Measurements from ENCODE around the gene CNTN2.

CNTN2 gene

GRCh38 chr1:205075642-205076155, 32.7 kb downstream of the CNTN2 start:
- Histone ChIP-seq H2BK15ac (ENCODE audit: low read depth, poor library complexity, severe bottlenecking) (no peak overlapping the region), H3K27ac (ENCODE audit: low read length, poor library complexity, severe bottlenecking) (no peak overlapping the region), H4K91ac (ENCODE audit: low read length) (no peak overlapping the region), H2AFZ (ENCODE audit: low read depth, low read length) (no peak overlapping the region), H3K18ac (ENCODE audit: low read depth in 1 of 2, low read length in 2 of 2) (no peak overlapping the region), H3K23ac (ENCODE audit: low read length in 2 of 2) (no peak overlapping the region), H3K79me1 (replicated peaks; ENCODE audit: low read length, poor library complexity, severe bottlenecking) (no peaks in the 10 kb centered on the region), H3K4me3 (ENCODE audit: insufficient read depth in 1 of 2, low read depth in 1 of 2, low read length in 2 of 2) (no peak overlapping the region), H2BK5ac (ENCODE audit: low read depth, low read length, poor library complexity, severe bottlenecking) (no peak overlapping the region), H3K9me3 (ENCODE audit: control insufficient read depth, low read length) (no peaks in the 10 kb centered on the region), H3K14ac (ENCODE audit: low read length in 2 of 2) (no peak overlapping the region), H4K8ac (ENCODE audit: low read length) (no peak overlapping the region), H2AK5ac (ENCODE audit: low read length, severe bottlenecking) (no peak overlapping the region), H3K36me3 (ENCODE audit: control insufficient read depth in 1 of 2, insufficient read depth in 2 of 2, low read depth in 1 of 2, low read length in 2 of 2) (no peaks in the 10 kb centered on the region), H3K4me2 (ENCODE audit: low read length, poor library complexity, severe bottlenecking) (no peak overlapping the region), H3K27me3 (ENCODE audit: control insufficient read depth in 1 of 2, insufficient read depth in 1 of 2, low read length in 2 of 2) (no peaks in the 10 kb centered on the region), H3K4ac (ENCODE audit: low read depth in 1 of 2, low read length in 2 of 2) (no peak overlapping the region), H3K4me1 (ENCODE audit: control insufficient read depth, insufficient read depth, low read depth, low read length) (peaks cover 6% of the 10 kb centered on the region), H3K9ac (ENCODE audit: low read length) (no peak overlapping the region), H2BK120ac (ENCODE audit: low read depth, low read length) (no peak overlapping the region), H2BK12ac (ENCODE audit: low read length in 2 of 2) (no peak overlapping the region)
- 66% methylated on average over 7 of the region's 7 CpGs for WGBS
- DNase-seq: no peak

- H4K8ac ChIP-seq (ENCODE audit: low read length): no peak overlapping the region
- no peak overlapping the region for H3K14ac ChIP-seq (ENCODE audit: low read length in 2 of 2)
- no peak overlapping the region for H4K91ac ChIP-seq (ENCODE audit: low read length)
- H2AK5ac ChIP-seq (ENCODE audit: low read length, severe bottlenecking): no peak overlapping the region
- no peak overlapping the region for H2BK12ac ChIP-seq (ENCODE audit: low read length in 2 of 2)
- H3K27ac ChIP-seq (ENCODE audit: low read length, poor library complexity, severe bottlenecking): no peak overlapping the region
- H3K4me2 ChIP-seq (ENCODE audit: low read length, poor library complexity, severe bottlenecking): no peak overlapping the region
- no peak overlapping the region for H3K4ac ChIP-seq (ENCODE audit: low read depth in 1 of 2, low read length in 2 of 2)
- 95% methylated on average over 4 of the region's 4 CpGs for WGBS
- no peak overlapping the region for H2BK15ac ChIP-seq (ENCODE audit: low read depth, poor library complexity, severe bottlenecking)
- no peak overlapping the region for H2BK120ac ChIP-seq (ENCODE audit: low read depth, low read length)
- H2BK5ac ChIP-seq (ENCODE audit: low read depth, low read length, poor library complexity, severe bottlenecking): no peak overlapping the region
- peaks cover 6% of the 10 kb centered on the region for H3K4me1 ChIP-seq (ENCODE audit: control insufficient read depth, insufficient read depth, low read depth, low read length)
- H3K9ac ChIP-seq (ENCODE audit: low read length): no peak overlapping the region
- DNase-seq: no peak
- no peaks in the 10 kb centered on the region for H3K36me3 ChIP-seq (ENCODE audit: control insufficient read depth in 1 of 2, insufficient read depth in 2 of 2, low read depth in 1 of 2, low read length in 2 of 2)
- no peak overlapping the region for H3K23ac ChIP-seq (ENCODE audit: low read length in 2 of 2)
- H3K4me3 ChIP-seq (ENCODE audit: insufficient read depth in 1 of 2, low read depth in 1 of 2, low read length in 2 of 2): no peak overlapping the region
- no peaks in the 10 kb centered on the region for H3K27me3 ChIP-seq (ENCODE audit: control insufficient read depth in 1 of 2, insufficient read depth in 1 of 2, low read length in 2 of 2)
- H3K9me3 ChIP-seq (ENCODE audit: control insufficient read depth, low read length): no peaks in the 10 kb centered on the region
- H2AFZ ChIP-seq (ENCODE audit: low read depth, low read length): no peak overlapping the region
- no peaks in the 10 kb centered on the region for H3K79me1 ChIP-seq (replicated peaks; ENCODE audit: low read length, poor library complexity, severe bottlenecking)
- no peak overlapping the region for H3K18ac ChIP-seq (ENCODE audit: low read depth in 1 of 2, low read length in 2 of 2)
Measured at GRCh38 chr1:205076245-205076761, 33.3 kb downstream of the CNTN2 start.

GRCh38 chr1:205077158-205077933, 34.3 kb downstream of the CNTN2 start:
- 99% methylated on average over 4 of the region's 7 CpGs for WGBS
- no peak overlapping the region for H2AFZ ChIP-seq (ENCODE audit: low read depth, low read length)

GRCh38 chr1:205077934-205078311, 34.9 kb downstream of the CNTN2 start:
- WGBS: no CpG with 5 or more reads among the region's 1 CpG
- no peak overlapping the region for H2BK5ac ChIP-seq (ENCODE audit: low read depth, low read length, poor library complexity, severe bottlenecking)
- no peak overlapping the region for H3K14ac ChIP-seq (ENCODE audit: low read length in 2 of 2)
- H4K91ac ChIP-seq (ENCODE audit: low read length): no peak overlapping the region
- H3K79me1 ChIP-seq (replicated peaks; ENCODE audit: low read length, poor library complexity, severe bottlenecking): no peaks in the 10 kb centered on the region
- H3K27me3 ChIP-seq (ENCODE audit: control insufficient read depth in 1 of 2, insufficient read depth in 1 of 2, low read length in 2 of 2): no peaks in the 10 kb centered on the region
- no peak overlapping the region for H2BK15ac ChIP-seq (ENCODE audit: low read depth, poor library complexity, severe bottlenecking)
- no peak overlapping the region for H3K9ac ChIP-seq (ENCODE audit: low read length)
- H3K36me3 ChIP-seq (ENCODE audit: control insufficient read depth in 1 of 2, insufficient read depth in 2 of 2, low read depth in 1 of 2, low read length in 2 of 2): peaks cover 0 to 9% of the 10 kb centered on the region in 2 experiments
- H3K18ac ChIP-seq (ENCODE audit: low read depth in 1 of 2, low read length in 2 of 2): no peak overlapping the region
- no peak overlapping the region for H4K8ac ChIP-seq (ENCODE audit: low read length)
- no peak for DNase-seq
- no peak overlapping the region for H3K4me3 ChIP-seq (ENCODE audit: insufficient read depth in 1 of 2, low read depth in 1 of 2, low read length in 2 of 2)
- no peaks in the 10 kb centered on the region for H3K9me3 ChIP-seq (ENCODE audit: control insufficient read depth, low read length)
- no peak overlapping the region for H2BK12ac ChIP-seq (ENCODE audit: low read length in 2 of 2)
- H2AFZ ChIP-seq (ENCODE audit: low read depth, low read length): no peak overlapping the region
- no peak overlapping the region for H3K23ac ChIP-seq (ENCODE audit: low read length in 2 of 2)
- peaks cover 6% of the 10 kb centered on the region for H3K4me1 ChIP-seq (ENCODE audit: control insufficient read depth, insufficient read depth, low read depth, low read length)
- no peak overlapping the region for H2AK5ac ChIP-seq (ENCODE audit: low read length, severe bottlenecking)
- no peak overlapping the region for H3K4me2 ChIP-seq (ENCODE audit: low read length, poor library complexity, severe bottlenecking)
- no peak overlapping the region for H3K27ac ChIP-seq (ENCODE audit: low read length, poor library complexity, severe bottlenecking)
- H3K4ac ChIP-seq (ENCODE audit: low read depth in 1 of 2, low read length in 2 of 2): no peak overlapping the region
- H2BK120ac ChIP-seq (ENCODE audit: low read depth, low read length): no peak overlapping the region

More at GRCh38 chr1:205077158-205077933, 34.3 kb downstream of the CNTN2 start:
- no peak overlapping the region for H3K4me2 ChIP-seq (ENCODE audit: low read length, poor library complexity, severe bottlenecking)
- H3K4me3 ChIP-seq (ENCODE audit: insufficient read depth in 1 of 2, low read depth in 1 of 2, low read length in 2 of 2): no peak overlapping the region
- H3K9me3 ChIP-seq (ENCODE audit: control insufficient read depth, low read length): no peaks in the 10 kb centered on the region
- H3K27ac ChIP-seq (ENCODE audit: low read length, poor library complexity, severe bottlenecking): no peak overlapping the region
- H3K18ac ChIP-seq (ENCODE audit: low read depth in 1 of 2, low read length in 2 of 2): no peak overlapping the region
- no peak overlapping the region for H4K8ac ChIP-seq (ENCODE audit: low read length)
- peaks cover 6% of the 10 kb centered on the region for H3K4me1 ChIP-seq (ENCODE audit: control insufficient read depth, insufficient read depth, low read depth, low read length)
- no peak overlapping the region for H4K91ac ChIP-seq (ENCODE audit: low read length)
- no peaks in the 10 kb centered on the region for H3K27me3 ChIP-seq (ENCODE audit: control insufficient read depth in 1 of 2, insufficient read depth in 1 of 2, low read length in 2 of 2)
- H2BK12ac ChIP-seq (ENCODE audit: low read length in 2 of 2): no peak overlapping the region
- no peak overlapping the region for H2AK5ac ChIP-seq (ENCODE audit: low read length, severe bottlenecking)
- no peak overlapping the region for H3K14ac ChIP-seq (ENCODE audit: low read length in 2 of 2)
- peaks cover 0 to 3% of the 10 kb centered on the region in 2 experiments for H3K36me3 ChIP-seq (ENCODE audit: control insufficient read depth in 1 of 2, insufficient read depth in 2 of 2, low read depth in 1 of 2, low read length in 2 of 2)
- H3K23ac ChIP-seq (ENCODE audit: low read length in 2 of 2): no peak overlapping the region
- H3K9ac ChIP-seq (ENCODE audit: low read length): no peak overlapping the region
- DNase-seq: no peak
- no peak overlapping the region for H2BK120ac ChIP-seq (ENCODE audit: low read depth, low read length)
- no peak overlapping the region for H3K4ac ChIP-seq (ENCODE audit: low read depth in 1 of 2, low read length in 2 of 2)
- H2BK5ac ChIP-seq (ENCODE audit: low read depth, low read length, poor library complexity, severe bottlenecking): no peak overlapping the region
- no peaks in the 10 kb centered on the region for H3K79me1 ChIP-seq (replicated peaks; ENCODE audit: low read length, poor library complexity, severe bottlenecking)
- H2BK15ac ChIP-seq (ENCODE audit: low read depth, poor library complexity, severe bottlenecking): no peak overlapping the region
